ENCODE data around the gene RHOA.

DNA sequence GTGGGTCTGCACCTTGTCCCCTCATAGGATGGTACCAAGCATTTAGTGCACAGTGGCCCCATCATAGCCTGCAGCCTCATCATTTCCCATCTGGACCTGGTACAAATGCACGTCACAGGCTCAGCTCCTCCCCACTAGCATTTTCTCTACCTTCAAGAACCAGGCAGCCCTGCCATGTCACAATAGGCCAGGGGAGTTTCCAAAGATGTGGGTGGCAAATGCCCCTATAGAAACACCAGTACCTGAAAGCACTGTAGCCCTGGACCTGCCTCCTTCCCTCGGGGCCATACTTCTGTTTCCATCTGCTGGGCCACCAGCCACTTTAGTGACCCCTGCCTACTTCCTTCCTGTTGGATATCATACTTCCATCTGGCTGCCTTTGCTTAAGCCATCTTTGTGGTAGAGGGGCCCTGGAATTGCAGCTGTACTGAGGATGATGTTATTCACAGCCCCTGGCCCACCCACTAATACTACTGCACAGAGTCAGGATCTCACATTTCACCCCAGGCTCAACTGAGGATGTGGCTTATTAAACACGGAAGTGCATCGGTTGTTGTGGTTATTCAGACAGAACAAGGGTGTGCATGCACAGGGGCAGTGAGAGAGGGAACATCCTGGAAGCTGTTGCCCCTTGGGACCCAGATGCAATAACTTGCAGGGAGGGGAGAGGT is 4.3 kb upstream of the RHOA start:
- no peak for TF ChIP-seq POLR2A (IDR thresholded peaks at IDR 0.05)
- TF ChIP-seq, protein P1, sequence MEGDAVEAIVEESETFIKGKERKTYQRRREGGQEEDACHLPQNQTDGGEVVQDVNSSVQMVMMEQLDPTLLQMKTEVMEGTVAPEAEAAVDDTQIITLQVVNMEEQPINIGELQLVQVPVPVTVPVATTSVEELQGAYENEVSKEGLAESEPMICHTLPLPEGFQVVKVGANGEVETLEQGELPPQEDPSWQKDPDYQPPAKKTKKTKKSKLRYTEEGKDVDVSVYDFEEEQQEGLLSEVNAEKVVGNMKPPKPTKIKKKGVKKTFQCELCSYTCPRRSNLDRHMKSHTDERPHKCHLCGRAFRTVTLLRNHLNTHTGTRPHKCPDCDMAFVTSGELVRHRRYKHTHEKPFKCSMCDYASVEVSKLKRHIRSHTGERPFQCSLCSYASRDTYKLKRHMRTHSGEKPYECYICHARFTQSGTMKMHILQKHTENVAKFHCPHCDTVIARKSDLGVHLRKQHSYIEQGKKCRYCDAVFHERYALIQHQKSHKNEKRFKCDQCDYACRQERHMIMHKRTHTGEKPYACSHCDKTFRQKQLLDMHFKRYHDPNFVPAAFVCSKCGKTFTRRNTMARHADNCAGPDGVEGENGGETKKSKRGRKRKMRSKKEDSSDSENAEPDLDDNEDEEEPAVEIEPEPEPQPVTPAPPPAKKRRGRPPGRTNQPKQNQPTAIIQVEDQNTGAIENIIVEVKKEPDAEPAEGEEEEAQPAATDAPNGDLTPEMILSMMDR (IDR thresholded peaks at IDR 0.05): no peak

Measured in right lobe of liver (tissue), 4 donors.